ENCODE results near the gene VWC2. TPM values are rescaled to one million over a fixed set of nuclear protein-coding genes. Genes with fewer than 3 reads are reported as not detected.

VWC2 gene
- total RNA-seq, 1 donor from 2014 or later: not detected

- Mint-ChIP-seq H3K27me3 (no peaks in the 10 kb centered on the region), H3K27ac (no peak overlapping the region), H3K36me3 (ENCODE audit: low read depth) (no peaks in the 10 kb centered on the region), H3K4me3 (no peak overlapping the region), H3K4me1 (no peaks in the 10 kb centered on the region), H3K9me3 (peaks cover 3% of the 10 kb centered on the region)
- ATAC-seq (ENCODE audit: low read depth): no peak
- POLR2A ChIA-PET: no interaction called here
- intact Hi-C loops (cut with micrococcal nuclease): no loop called here
- no peak for TF ChIP-seq CTCF (IDR thresholded peaks at IDR 0.05)
- no peak for DNase-seq
- CTCF ChIA-PET: no interaction called here
Observed at GRCh38 chr7:49892481-49892880, 119.0 kb downstream of the VWC2 start.

- TF ChIP-seq CTCF (IDR thresholded peaks at IDR 0.05): no peak
- POLR2A ChIA-PET: no interaction called here
- CTCF ChIA-PET: no interaction called here
- intact Hi-C loops (cut with micrococcal nuclease): no loop called here
- Mint-ChIP-seq H3K27me3 (no peaks in the 10 kb centered on the region), H3K4me3 (no peak overlapping the region), H3K27ac (no peak overlapping the region), H3K36me3 (ENCODE audit: low read depth) (no peaks in the 10 kb centered on the region), H3K4me1 (no peaks in the 10 kb centered on the region), H3K9me3 (peaks cover 3% of the 10 kb centered on the region)
- DNase-seq: no peak
- ATAC-seq (ENCODE audit: low read depth): no peak
Observed at GRCh38 chr7:49893131-49893530, 119.7 kb downstream of the VWC2 start.

GRCh38 chr7:49894543-49894942 is 121.1 kb downstream of the VWC2 start:
- Mint-ChIP-seq H3K36me3 (ENCODE audit: low read depth) (no peaks in the 10 kb centered on the region), H3K9me3 (peaks cover 3% of the 10 kb centered on the region), H3K4me3 (no peak overlapping the region), H3K4me1 (no peaks in the 10 kb centered on the region), H3K27me3 (no peaks in the 10 kb centered on the region), H3K27ac (no peak overlapping the region)
- TF ChIP-seq CTCF (IDR thresholded peaks at IDR 0.05): no peak
- ATAC-seq (ENCODE audit: low read depth) (no peak), DNase-seq (no peak)
- ChIA-PET POLR2A (no interaction called here), CTCF (no interaction called here)
- intact Hi-C loops (cut with micrococcal nuclease): no loop called here

GRCh38 chr7:49911909-49912308 is 138.5 kb downstream of the VWC2 start:
- DNase-seq: no peak
- TF ChIP-seq CTCF (IDR thresholded peaks at IDR 0.05): no peak
- Mint-ChIP-seq H3K9me3 (peaks cover 7% of the 10 kb centered on the region), H3K27ac (no peak overlapping the region), H3K27me3 (no peaks in the 10 kb centered on the region), H3K4me3 (no peak overlapping the region), H3K4me1 (no peaks in the 10 kb centered on the region), H3K36me3 (ENCODE audit: low read depth) (no peaks in the 10 kb centered on the region)
- CTCF ChIA-PET: no interaction called here
- intact Hi-C loops (cut with micrococcal nuclease): no loop called here
- ATAC-seq (ENCODE audit: low read depth): no peak
- POLR2A ChIA-PET: no interaction called here

GRCh38 chr7:49926720-49927119 is 153.3 kb downstream of the VWC2 start:
- TF ChIP-seq CTCF (IDR thresholded peaks at IDR 0.05): no peak
- Mint-ChIP-seq H3K27me3 (no peaks in the 10 kb centered on the region), H3K4me1 (no peaks in the 10 kb centered on the region), H3K27ac (no peak overlapping the region), H3K36me3 (ENCODE audit: low read depth) (no peaks in the 10 kb centered on the region), H3K9me3 (peaks cover 8% of the 10 kb centered on the region), H3K4me3 (no peak overlapping the region)
- ATAC-seq (ENCODE audit: low read depth) (no peak), DNase-seq (no peak)
- POLR2A ChIA-PET: no interaction called here
- CTCF ChIA-PET: no interaction called here
- intact Hi-C loops (cut with micrococcal nuclease): no loop called here
